ENCODE results near the gene TSR3. TPM values are rescaled to one million over a fixed set of nuclear protein-coding genes. Genes with fewer than 3 reads are reported as not detected.

Gene TSR3
- total RNA-seq, 1 donor from 2014 or later = 97.2 TPM

DNA sequence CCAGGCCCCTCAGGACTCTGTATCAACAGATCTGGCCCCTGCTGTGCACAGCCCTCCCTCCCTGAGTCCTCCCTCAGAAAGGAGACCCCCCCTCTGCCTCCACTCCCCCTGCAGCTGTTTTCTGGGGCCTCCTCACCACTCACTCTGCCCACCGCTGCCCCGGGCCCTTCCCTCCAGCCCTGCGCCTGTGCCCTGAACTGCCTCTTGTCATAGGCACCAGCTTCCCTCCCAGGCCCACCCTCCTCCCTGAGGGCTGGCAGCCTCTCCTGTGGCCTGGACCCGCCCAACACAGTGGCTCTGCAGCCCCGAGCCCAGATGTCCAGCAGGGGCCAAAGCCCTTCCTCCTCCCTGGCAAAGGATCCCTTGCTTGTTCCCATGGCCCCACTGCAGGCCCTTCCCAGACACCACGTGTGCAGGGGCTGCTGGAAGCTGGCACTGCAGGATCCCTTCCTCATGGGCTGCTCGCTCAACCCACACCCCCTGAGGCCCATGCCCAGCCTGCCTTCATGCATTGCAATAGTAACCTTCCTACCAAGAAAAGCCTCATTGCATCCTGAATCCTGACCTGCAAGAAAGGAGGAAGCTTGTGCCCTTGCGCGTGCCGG, 25.8 kb upstream of the TSR3 start:
- DNase-seq = no peak

DNA sequence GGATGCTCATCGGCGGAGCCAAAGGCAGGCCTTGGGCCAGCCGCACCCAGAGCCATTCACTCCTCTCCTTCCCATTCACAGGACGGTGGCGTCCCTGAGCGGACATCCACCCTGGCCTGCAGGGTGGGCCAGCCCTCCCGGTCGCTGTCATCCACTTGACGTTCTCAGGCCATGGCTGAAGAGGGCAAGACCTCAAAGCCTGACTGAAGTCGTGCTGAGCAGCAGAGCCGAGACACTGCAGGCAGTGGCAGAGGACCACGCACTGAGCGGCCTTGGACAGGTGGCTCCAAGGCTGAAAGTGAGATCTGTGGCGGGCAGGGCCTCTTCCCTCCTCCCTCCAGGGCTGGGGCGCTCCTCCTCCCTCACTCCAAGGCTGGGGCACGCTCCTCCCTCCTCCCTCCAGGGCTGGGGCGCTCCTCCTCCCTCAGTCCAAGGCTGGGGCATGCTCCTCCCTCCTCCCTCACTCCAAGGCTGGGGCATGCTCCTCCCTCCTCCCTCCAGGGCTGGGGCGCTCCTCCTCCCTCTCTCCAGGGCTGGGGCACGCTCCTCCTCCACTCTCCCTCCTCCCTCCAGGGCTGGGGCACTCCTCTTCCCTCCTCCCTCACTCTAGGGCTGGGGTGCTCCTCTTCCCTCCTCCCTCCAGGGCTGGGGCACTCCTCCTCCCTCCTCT, 24.2 kb upstream of the TSR3 start:
- DNase-seq = no peak

- DNase-seq = no peak
Observed at GRCh38 chr16:1375298-1375640, 23.6 kb upstream of the TSR3 start.

GRCh38 chr16:1374418-1375297, 23.0 kb upstream of the TSR3 start:
- DNase-seq = no peak

DNA sequence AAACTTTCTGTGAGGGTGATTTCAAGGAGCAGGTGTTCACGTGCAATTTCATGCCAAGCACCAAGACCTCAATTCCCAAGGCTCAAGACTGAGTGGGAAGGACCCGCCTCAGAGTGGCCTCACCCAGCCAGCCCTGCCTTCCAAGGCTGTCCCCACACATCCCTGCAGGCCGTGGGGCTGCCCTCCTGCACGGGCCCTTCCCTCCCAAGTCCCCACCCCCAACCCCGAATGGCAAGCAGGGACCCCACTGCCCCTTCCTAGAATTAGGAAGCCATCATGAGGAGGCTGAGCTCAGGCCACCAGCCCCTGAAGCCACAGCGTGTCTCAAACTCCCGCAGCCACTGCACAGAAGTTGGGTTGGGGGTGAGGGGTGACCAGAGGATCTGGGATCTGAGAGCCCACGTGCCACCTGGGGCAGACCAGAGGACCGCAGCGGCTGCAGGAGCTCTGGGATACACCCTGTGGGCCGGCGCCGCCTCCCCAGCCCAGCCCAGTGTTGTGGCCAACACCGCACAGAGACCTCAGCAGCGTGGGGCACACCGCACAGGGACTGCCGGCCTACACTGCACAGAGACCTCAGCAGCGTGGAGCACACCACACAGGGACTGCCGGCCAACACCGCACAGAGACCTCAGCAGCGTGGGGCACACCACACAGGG, 20.7 kb upstream of the TSR3 start:
- no peak for DNase-seq

GRCh38 chr16:1371054-1371978, 19.6 kb upstream of the TSR3 start:
- no peak for DNase-seq

DNA sequence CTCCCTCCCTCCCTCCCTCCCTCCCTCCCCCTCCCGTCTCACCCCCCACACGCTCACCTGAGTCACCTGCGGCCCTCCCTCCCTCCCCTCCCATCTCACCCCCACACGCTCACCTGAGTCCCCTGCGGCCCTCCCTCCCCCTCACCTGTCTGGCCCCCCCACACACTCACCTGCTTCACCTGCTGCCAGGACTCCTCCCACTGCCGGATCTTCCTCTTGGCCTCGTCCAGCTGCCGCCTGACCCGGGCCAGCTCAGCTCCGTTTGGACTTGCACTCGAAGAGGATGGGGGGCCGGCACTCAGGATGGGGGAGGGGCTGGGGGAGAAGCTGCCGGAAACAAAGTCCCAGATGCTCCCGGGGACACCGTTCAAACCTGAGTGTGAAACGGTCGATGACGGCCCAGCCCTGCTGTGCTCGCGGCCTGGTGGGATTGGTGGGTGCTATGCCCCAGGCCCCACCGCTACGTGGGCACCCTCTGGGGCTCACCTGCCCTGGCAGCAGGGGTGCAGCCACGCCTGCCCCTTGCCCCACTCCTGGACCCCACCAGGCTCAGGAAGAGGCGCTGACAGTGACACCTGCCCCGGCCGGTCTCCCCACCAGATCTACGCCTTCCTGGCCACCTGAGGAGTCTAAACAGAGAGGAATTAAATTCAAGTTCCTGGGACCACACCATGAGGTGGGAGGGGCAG, 16.0 kb upstream of the TSR3 start:
- DNase-seq = no peak

GRCh38 chr16:1366712-1367299, 15.1 kb upstream of the TSR3 start:
- no peak for DNase-seq

GRCh38 chr16:1366060-1366711, 14.5 kb upstream of the TSR3 start:
- DNase-seq = no peak

DNA sequence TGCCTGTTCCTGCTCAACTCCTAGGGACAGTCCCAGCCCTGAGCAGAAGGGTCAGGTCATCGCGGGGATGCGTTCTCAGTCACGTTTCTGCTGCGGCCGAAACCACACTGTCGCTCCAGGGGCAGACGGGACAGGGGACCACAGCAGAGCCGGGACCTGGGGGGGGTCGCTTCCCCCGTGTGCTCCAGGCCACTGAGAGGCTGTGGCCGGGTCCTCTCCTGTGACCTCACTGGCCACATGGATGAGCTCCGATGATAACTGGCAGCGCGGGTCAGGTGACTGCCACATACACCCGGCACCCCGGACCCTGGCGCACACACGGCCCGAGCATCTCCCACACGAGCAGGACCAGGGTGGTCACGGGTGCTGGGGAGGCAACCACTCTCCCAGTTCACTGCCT, 12.8 kb upstream of the TSR3 start:
- DNase-seq = no peak

DNA sequence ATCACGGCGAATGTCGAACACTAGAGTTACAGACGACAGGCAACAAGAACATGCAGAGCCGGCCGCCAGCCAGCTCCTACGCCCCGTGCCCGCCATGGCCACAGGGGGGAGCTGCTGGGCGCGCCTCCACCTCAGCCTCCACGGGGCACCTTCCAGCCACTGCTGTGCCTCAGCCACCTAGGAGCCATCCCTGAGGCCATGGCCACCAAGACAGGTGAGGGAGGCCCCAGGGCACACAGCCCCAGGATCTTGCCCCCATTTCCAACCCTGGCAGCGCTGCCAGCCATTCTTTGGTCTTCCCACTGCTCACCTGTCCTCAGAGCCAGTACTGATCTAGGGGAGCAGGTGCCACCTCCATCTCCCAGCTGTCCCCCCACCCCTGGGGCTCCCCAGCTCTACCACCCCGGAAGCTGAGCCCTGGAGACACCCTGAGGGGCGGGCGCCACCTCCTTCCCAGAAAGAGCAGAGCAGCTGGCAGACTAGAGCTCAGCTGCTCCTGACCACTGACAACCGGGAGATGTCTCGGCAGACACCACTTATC, 11.9 kb upstream of the TSR3 start:
- peak; percentile 75 for DNase-seq

GRCh38 chr16:1362807-1363206, 11.1 kb upstream of the TSR3 start:
- no peak for DNase-seq

DNA sequence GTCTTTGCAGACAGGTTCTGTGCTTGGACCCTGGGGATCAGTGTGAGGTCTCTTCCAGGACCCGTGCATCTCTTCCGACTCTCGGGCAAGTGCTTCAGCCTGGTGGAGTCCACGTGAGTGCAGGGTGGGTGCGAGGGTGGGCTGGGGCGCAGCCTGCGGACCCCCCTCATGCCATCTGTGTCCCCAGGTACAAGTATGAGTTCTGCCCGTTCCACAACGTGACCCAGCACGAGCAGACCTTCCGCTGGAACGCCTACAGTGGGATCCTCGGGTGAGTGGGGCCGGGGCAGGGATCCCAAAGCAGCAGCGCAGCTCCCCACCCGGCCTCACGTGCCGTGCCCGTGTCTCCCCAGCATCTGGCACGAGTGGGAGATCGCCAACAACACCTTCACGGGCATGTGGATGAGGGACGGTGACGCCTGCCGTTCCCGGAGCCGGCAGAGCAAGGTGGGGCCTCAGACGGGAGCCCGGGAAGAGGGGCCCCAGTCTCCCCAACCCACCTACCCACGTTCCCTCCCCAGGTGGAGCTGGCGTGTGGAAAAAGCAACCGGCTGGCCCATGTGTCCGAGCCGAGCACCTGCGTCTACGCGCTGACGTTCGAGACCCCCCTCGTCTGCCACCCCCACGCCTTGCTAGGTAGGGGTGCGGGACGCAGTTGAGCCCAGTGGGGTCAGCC, 10.1 kb upstream of the TSR3 start:
- DNase-seq = no peak

- DNase-seq = no peak
Observed at GRCh38 chr16:1357906-1358566, 6.4 kb upstream of the TSR3 start.

DNA sequence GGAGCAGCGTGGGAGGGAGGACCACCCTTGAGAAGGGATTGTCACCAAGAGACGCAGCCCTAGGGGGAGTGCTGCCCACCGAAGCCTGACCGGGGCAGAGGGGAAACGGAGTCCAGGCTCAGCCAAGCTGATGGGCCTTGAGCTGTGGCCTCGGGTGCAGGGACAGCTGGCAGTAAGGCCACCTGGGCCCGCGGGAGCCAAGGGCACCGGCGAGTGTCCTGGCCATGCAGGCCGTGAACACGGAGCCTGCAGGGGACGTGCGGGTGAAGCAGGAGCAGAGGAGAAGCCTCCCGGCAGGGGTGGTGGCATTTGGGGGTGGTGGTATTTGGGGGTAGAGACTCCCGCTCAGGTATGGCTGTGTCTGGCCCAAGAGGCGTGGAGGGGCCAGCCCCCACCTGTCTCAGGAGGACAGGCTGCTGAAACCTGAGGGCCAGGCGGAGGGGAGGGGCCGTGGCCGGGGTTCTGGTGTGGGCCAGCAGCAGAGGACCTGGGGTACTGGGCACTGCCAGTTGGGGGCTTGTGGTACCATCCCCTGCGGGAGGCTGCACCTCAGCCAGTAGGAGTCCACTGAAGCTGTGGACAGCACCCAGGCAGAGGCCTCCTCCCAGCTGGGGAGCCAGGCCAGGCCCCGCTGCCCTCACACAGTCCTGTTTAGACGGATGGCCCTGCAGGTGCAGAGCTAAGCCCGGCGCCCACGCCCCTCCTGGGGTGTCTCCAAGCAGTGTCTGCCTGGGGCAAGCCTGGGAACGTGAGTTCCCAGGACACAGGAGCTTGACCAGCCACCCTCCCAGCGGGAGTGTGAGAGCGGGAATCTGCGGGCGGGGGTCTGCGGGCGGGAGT, 4.6 kb upstream of the TSR3 start:
- DNase-seq = no peak

- DNase-seq = no peak
Observed at GRCh38 chr16:1355591-1355990, 3.9 kb upstream of the TSR3 start.

- no peak for DNase-seq
Observed at GRCh38 chr16:1354815-1355540, 3.3 kb upstream of the TSR3 start.

GRCh38 chr16:1351215-1351581, 480 bp downstream of the TSR3 start:
- peak; percentile 17 for DNase-seq

All from dermis blood vessel endothelial cell (primary cell).